ENCODE results near the gene SLC23A1.

DNA sequence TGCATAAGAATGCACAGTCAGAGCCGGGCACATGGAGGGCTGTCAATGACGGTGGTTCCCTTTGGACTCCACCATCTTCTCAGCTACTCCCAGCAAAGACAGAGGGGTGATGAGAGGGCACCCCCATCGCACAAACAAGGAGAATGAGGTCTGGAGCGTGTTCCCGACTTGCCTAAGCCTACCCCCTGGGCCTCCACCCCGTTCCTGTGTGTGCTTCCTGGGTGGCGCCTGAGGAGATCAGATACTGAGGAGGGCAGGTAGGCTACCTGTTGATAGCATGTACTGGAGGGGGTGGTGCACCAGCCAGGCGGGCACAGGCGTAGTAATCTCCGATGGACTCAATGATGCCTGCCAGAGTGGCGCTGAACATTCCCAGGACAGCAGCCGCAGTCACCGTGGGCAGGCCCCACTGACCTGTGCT is 4.1 kb downstream of the SLC23A1 start:
- TF ChIP-seq ARNTL (CRISPR knock-in tag; IDR thresholded peaks at IDR 0.05; ENCODE audit: borderline replicate concordance, low read depth) (no peak), ISL1 (CRISPR knock-in tag; IDR thresholded peaks at IDR 0.05) (no peak), PPARA (CRISPR knock-in tag; IDR thresholded peaks at IDR 0.05; ENCODE audit: borderline replicate concordance) (no peak), ZFP30 (CRISPR knock-in tag; IDR thresholded peaks at IDR 0.05) (no peak), TOX (CRISPR knock-in tag; IDR thresholded peaks at IDR 0.05; ENCODE audit: borderline replicate concordance) (no peak), CSDC2 (CRISPR knock-in tag; IDR thresholded peaks at IDR 0.05) (no peak), ZNF70 (CRISPR knock-in tag; IDR thresholded peaks at IDR 0.05) (no peak), RARB (CRISPR knock-in tag; IDR thresholded peaks at IDR 0.05) (no peak), ESRRG (CRISPR knock-in tag; IDR thresholded peaks at IDR 0.05) (no peak), GLIS3 (CRISPR knock-in tag; IDR thresholded peaks at IDR 0.05) (no peak), SNAI2 (CRISPR knock-in tag; IDR thresholded peaks at IDR 0.05) (no peak)
- TF ChIP-seq, protein P1, sequence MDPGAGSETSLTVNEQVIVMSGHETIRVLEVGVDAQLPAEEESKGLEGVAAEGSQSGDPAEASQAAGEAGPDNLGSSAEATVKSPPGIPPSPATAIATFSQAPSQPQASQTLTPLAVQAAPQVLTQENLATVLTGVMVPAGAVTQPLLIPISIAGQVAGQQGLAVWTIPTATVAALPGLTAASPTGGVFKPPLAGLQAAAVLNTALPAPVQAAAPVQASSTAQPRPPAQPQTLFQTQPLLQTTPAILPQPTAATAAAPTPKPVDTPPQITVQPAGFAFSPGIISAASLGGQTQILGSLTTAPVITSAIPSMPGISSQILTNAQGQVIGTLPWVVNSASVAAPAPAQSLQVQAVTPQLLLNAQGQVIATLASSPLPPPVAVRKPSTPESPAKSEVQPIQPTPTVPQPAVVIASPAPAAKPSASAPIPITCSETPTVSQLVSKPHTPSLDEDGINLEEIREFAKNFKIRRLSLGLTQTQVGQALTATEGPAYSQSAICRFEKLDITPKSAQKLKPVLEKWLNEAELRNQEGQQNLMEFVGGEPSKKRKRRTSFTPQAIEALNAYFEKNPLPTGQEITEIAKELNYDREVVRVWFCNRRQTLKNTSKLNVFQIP (CRISPR knock-in tag; IDR thresholded peaks at IDR 0.05; ENCODE audit: borderline replicate concordance, low read depth) = no peak
- TF ChIP-seq, protein P2, sequence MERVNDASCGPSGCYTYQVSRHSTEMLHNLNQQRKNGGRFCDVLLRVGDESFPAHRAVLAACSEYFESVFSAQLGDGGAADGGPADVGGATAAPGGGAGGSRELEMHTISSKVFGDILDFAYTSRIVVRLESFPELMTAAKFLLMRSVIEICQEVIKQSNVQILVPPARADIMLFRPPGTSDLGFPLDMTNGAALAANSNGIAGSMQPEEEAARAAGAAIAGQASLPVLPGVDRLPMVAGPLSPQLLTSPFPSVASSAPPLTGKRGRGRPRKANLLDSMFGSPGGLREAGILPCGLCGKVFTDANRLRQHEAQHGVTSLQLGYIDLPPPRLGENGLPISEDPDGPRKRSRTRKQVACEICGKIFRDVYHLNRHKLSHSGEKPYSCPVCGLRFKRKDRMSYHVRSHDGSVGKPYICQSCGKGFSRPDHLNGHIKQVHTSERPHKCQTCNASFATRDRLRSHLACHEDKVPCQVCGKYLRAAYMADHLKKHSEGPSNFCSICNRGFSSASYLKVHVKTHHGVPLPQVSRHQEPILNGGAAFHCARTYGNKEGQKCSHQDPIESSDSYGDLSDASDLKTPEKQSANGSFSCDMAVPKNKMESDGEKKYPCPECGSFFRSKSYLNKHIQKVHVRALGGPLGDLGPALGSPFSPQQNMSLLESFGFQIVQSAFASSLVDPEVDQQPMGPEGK (CRISPR knock-in tag; IDR thresholded peaks at IDR 0.05; ENCODE audit: borderline replicate concordance) = no peak
